ENCODE measurements around the gene ASPG. TPM values are rescaled to one million over a fixed set of nuclear protein-coding genes. Genes with fewer than 3 reads are reported as not detected.

ASPG gene
- total RNA-seq, 1 donor from 2014 or later = not detected

DNA sequence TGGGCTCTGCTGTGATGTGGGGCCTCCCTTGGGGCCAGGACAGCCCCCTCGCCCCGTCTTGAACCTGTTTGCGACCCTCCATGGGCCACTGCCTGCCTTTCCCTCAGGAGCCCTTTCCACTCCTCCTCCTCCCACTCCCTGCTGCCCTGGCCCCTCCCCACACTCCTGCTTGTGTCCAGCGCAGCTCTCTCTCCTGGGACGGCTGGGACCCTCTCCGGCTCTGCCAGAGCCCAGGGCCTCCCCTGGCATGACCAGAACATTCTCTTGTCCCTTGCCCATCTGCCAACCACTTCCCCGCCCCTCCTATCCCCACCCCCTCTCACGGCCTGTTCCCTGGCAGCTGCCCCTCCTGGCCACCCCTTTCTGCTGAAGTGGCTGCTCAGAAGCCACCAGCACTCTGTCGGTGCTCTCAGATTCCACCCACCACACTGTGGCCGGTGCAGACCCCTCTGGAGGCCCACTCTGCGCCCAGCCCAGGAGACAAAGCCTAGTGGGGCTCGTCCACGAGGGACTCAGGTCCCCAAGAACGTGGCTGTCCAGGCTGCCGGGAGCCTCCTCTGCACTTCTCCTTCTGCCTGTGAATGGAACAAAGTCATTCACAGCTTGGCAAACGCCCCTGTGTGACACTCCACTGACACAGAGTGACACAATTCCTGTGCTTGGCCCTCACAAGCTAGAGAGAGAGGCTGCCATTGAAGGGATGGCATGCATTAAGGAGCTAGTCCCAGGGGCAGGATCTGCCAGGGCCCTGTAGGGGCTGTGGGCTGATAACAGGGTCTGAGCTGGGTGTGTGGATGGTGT lies 1.4 kb downstream of the ASPG start:
- Histone ChIP-seq H3K36me3 (no peaks in the 10 kb centered on the region), H3K4me3 (no peak overlapping the region), H3K27me3 (peaks cover 9% of the 10 kb centered on the region), H3K4me1 (no peaks in the 10 kb centered on the region), H3K27ac (no peak overlapping the region), H3K9me3 (no peaks in the 10 kb centered on the region)
- TF ChIP-seq, protein P1, sequence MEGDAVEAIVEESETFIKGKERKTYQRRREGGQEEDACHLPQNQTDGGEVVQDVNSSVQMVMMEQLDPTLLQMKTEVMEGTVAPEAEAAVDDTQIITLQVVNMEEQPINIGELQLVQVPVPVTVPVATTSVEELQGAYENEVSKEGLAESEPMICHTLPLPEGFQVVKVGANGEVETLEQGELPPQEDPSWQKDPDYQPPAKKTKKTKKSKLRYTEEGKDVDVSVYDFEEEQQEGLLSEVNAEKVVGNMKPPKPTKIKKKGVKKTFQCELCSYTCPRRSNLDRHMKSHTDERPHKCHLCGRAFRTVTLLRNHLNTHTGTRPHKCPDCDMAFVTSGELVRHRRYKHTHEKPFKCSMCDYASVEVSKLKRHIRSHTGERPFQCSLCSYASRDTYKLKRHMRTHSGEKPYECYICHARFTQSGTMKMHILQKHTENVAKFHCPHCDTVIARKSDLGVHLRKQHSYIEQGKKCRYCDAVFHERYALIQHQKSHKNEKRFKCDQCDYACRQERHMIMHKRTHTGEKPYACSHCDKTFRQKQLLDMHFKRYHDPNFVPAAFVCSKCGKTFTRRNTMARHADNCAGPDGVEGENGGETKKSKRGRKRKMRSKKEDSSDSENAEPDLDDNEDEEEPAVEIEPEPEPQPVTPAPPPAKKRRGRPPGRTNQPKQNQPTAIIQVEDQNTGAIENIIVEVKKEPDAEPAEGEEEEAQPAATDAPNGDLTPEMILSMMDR (IDR thresholded peaks at IDR 0.05) = no peak
- intact Hi-C loops (cut with DNase I) = loop anchor here (10.0 kb wide), 1 partner anchor 548 kb away; no protein-coding TSS in a partner anchor
- no peak for DNase-seq (ENCODE audit: low spot score in 2 of 2)

- peaks cover 9% of the 10 kb centered on the region for H3K27me3 ChIP-seq
- no peak overlapping the region for H3K27ac ChIP-seq
- TF ChIP-seq, protein P1 (IDR thresholded peaks at IDR 0.05) = no peak
- no peaks in the 10 kb centered on the region for H3K36me3 ChIP-seq
- intact Hi-C loops (cut with DNase I) = loop anchor here (10.0 kb wide), 1 partner anchor 547 kb away; no protein-coding TSS in a partner anchor
- no peak overlapping the region for H3K4me3 ChIP-seq
- no peaks in the 10 kb centered on the region for H3K4me1 ChIP-seq
- no peak for DNase-seq (ENCODE audit: low spot score in 2 of 2)
- no peaks in the 10 kb centered on the region for H3K9me3 ChIP-seq
These were observed 2.0 kb downstream of the ASPG start for GRCh38 chr14:104087505-104087904.

- Histone ChIP-seq H3K9me3 (no peaks in the 10 kb centered on the region), H3K4me1 (no peaks in the 10 kb centered on the region), H3K27me3 (peaks cover 9% of the 10 kb centered on the region), H3K27ac (no peak overlapping the region), H3K4me3 (no peak overlapping the region), H3K36me3 (no peaks in the 10 kb centered on the region)
- intact Hi-C loops (cut with DNase I) = loop anchor here (10.0 kb wide), 1 partner anchor 547 kb away; no protein-coding TSS in a partner anchor
- TF ChIP-seq, protein P1 (IDR thresholded peaks at IDR 0.05) = no peak
- DNase-seq (ENCODE audit: low spot score in 2 of 2) = no peak
These were observed 2.7 kb downstream of the ASPG start for GRCh38 chr14:104087981-104088850.

- no peak for DNase-seq (ENCODE audit: low spot score in 2 of 2)
- no peaks in the 10 kb centered on the region for H3K36me3 ChIP-seq
- H3K4me1 ChIP-seq = no peaks in the 10 kb centered on the region
- no peak overlapping the region for H3K4me3 ChIP-seq
- no peaks in the 10 kb centered on the region for H3K9me3 ChIP-seq
- no peak overlapping the region for H3K27ac ChIP-seq
- H3K27me3 ChIP-seq = peaks cover 9% of the 10 kb centered on the region
- TF ChIP-seq, protein P1 (IDR thresholded peaks at IDR 0.05) = no peak
- intact Hi-C loops (cut with DNase I) = no loop called here
These were observed 4.7 kb downstream of the ASPG start for GRCh38 chr14:104090071-104090748.

Measured in ascending aorta (tissue), 2 donors.